Tibial nerve (tissue), 4 donors: Measurements from ENCODE around the gene DNAJB2. TPM values are rescaled to one million over a fixed set of nuclear protein-coding genes. Genes with fewer than 3 reads are reported as not detected.

Experiments used
- DNase-seq, 2 donors: peaks; one replicate each; pipeline ENCODE4 v3.0.0-alpha.2; 2019; ENCODE audit warnings: low spot score in 2 of 2
- H3K27ac ChIP-seq, 4 donors: fragments of 200-600 bp; sonication (generic) in 3 of 4; one replicate each; pipeline ENCODE4 v1.5.1; 2017 to 2019; ENCODE audit warnings: mild to moderate bottlenecking in 1 of 4
- H3K27me3 ChIP-seq, 2 donors: fragments of 200-600 bp; sonication (generic) in 1 of 2; one replicate each; pipeline versions ENCODE4 v1.5.1 to v1.6.0; 2017 to 2019
- H3K36me3 ChIP-seq, 3 donors: fragments of 200-600 bp; sonication (generic); one replicate each; pipeline ENCODE4 v1.5.1; 2018 to 2019
- H3K4me1 ChIP-seq, 4 donors: fragments of 200-600 bp; sonication (generic) in 3 of 4; one replicate each; pipeline ENCODE4 v1.5.1; 2017 to 2019
- H3K4me3 ChIP-seq, 4 donors: fragments of 200-600 bp; sonication (generic) in 3 of 4; one replicate each; pipeline ENCODE4 v1.5.1; 2017 to 2019; ENCODE audit warnings: mild to moderate bottlenecking in 1 of 4, moderate library complexity in 1 of 4
- H3K9me3 ChIP-seq, 4 donors: fragments of 200-600 bp; sonication (generic) in 3 of 4; one replicate each; pipeline ENCODE4 v1.5.1; 2017 to 2019
- CTCF ChIP-seq, 5 experiments: fragments of 200-600 bp in 3 of 5; fragments of 450-650 bp in 2 of 5; sonication (generic) in 3 of 5; IDR thresholded peaks; one replicate each; pipeline ENCODE4 v1.5.1; 2016 to 2019; ENCODE audit warnings: antibody characterized with exemption in 5 of 5, mild to moderate bottlenecking in 3 of 5, moderate library complexity in 2 of 5
- EP300 ChIP-seq, 2 donors: sonication (generic); formaldehyde crosslinking; IDR thresholded peaks; one replicate each; pipeline ENCODE4 v1.6.1; 2017; ENCODE audit warnings: antibody characterized with exemption in 2 of 2, mild to moderate bottlenecking in 1 of 2
- POLR2A ChIP-seq, 2 donors: fragments of 450-650 bp; IDR thresholded peaks; one replicate each; pipeline ENCODE4 v1.6.1; 2017; ENCODE audit warnings: antibody characterized with exemption in 2 of 2, mild to moderate bottlenecking in 2 of 2, moderate library complexity in 2 of 2
- WGBS, 2 donors: methylation state at CpG; one replicate each; pipeline ENCODE4 v1.1.5; 2018; 5-methylcytosine and 5-hydroxymethylcytosine counted together
- small RNA-seq: library from RNA; depleted of rRNA; stranded (forward); fragments of <200 nt; gene quantifications from one replicate; pipeline ENCODE3, GENCODE V24; 2016
- total RNA-seq, 4 donors: library from RNA; depleted of rRNA; stranded (reverse); fragments of >200 nt; gene quantifications; one replicate each; pipeline ENCODE4 v1.1.0, GENCODE V29; 2016

DNAJB2 gene
- total RNA-seq, 4 donors from 2014 or later = 95.7 to 106 (median 102) TPM

DNA sequence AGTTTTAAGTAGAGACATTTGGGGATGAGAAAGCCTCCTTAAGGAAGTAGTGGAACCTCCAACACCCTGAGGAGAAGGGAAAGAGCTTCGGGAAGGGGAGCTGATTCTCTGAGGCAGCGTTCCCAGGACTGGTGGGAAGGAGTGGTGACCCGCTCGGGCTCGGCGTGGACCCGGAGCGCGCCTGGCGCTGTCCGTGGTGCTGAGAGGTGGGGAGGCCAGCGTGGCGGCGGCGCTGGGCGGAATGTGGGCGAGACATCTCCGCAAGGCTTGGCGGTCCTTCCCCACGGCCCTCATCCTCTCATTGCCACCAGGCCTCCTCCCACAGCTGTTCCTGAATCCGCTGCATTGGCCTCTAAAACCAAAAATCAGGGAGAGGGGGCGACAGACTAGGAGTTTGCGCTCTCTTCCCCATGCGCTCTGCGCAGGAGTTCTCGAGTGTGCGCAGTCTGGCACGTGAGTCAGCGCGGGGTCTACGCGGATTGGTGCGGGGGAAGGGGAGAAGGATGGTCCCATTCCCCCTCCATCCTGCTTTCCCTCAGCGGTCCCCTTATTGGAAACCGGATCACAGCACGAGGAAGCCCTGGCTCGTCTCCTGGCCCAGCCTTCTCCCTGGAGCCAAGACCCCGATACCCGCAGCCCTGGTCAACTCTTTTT, 52.5 kb downstream of the DNAJB2 start:
- no peaks in the 10 kb centered on the region for H3K36me3 ChIP-seq
- peaks cover 0 to 13% (median 4%) of the 10 kb centered on the region in 4 donors for H3K9me3 ChIP-seq
- WGBS, 2 donors = 12 to 21% methylated on average over 24 to 38 of the region's 39 CpGs
- H3K27me3 ChIP-seq = peaks cover 0 to 68% of the 10 kb centered on the region in 2 donors
- no peak overlapping the region for H3K27ac ChIP-seq
- no peaks in the 10 kb centered on the region for H3K4me1 ChIP-seq
- H3K4me3 ChIP-seq = no peak overlapping the region
- no peak for DNase-seq
- TF ChIP-seq CTCF (IDR thresholded peaks at IDR 0.05) (no peak), POLR2A (IDR thresholded peaks at IDR 0.05) (no peak), EP300 (IDR thresholded peaks at IDR 0.05) (no peak)

GRCh38 chr2:219332542-219332941, 53.4 kb downstream of the DNAJB2 start, which contains the start of gene RESP18:
RESP18 (minus strand) TSS chr2:219332744.
- H3K36me3 ChIP-seq = no peaks in the 10 kb centered on the region
- peaks cover 0 to 75% of the 10 kb centered on the region in 2 donors for H3K27me3 ChIP-seq
- no peak within 1 kb of the TSS for H3K4me3 ChIP-seq
- 4 to 5% methylated on average over 18 to 24 of the region's 24 CpGs for WGBS, 2 donors
- H3K27ac ChIP-seq = no peak within 1 kb of the TSS
- no peak for DNase-seq
- peaks cover 0 to 18% (median 4%) of the 10 kb centered on the region in 4 donors for H3K9me3 ChIP-seq
- TF ChIP-seq POLR2A (IDR thresholded peaks at IDR 0.05) (no peak), EP300 (IDR thresholded peaks at IDR 0.05) (no peak), CTCF (IDR thresholded peaks at IDR 0.05) (no peak)
- H3K4me1 ChIP-seq = no peaks in the 10 kb centered on the region

- DNase-seq = no peak
- Histone ChIP-seq H3K4me1 (no peaks in the 10 kb centered on the region), H3K27me3 (peaks cover 0 to 69% of the 10 kb centered on the region in 2 donors), H3K27ac (no peak overlapping the region), H3K36me3 (no peaks in the 10 kb centered on the region), H3K9me3 (peaks cover 0 to 18% (median 4%) of the 10 kb centered on the region in 4 donors), H3K4me3 (no peak overlapping the region)
- TF ChIP-seq EP300 (IDR thresholded peaks at IDR 0.05) (no peak), CTCF (IDR thresholded peaks at IDR 0.05) (no peak), POLR2A (IDR thresholded peaks at IDR 0.05) (no peak)
- WGBS, 2 donors = 95 to 97% methylated on average over 2 of the region's 2 CpGs
Observed at GRCh38 chr2:219334076-219334475, 54.9 kb downstream of the DNAJB2 start.

DNA sequence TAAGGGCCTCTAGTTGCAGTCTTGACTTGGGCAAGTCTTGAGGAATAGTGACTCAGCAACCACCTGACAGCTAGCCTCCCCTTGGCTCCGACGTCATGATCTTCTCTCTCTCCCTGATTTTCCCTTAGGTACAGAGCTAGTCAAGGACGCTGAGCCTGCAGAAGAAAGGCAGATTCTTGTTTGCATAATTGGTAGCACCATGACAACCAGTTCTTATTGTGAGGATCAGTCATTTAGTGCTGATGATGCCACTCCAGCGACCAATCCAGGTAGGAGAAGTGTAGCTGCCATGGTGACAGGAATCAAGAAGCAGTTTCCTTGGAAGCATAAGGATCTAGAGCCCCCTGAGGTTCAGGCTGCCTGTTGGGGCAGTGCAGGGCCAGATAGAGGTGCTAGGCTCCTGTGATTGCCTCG, 56.2 kb downstream of the DNAJB2 start:
- Histone ChIP-seq H3K9me3 (peaks cover 0 to 18% (median 4%) of the 10 kb centered on the region in 4 donors), H3K27ac (no peak overlapping the region), H3K27me3 (peaks cover 0 to 56% of the 10 kb centered on the region in 2 donors), H3K4me1 (no peaks in the 10 kb centered on the region), H3K36me3 (no peaks in the 10 kb centered on the region), H3K4me3 (no peak overlapping the region)
- no peak for DNase-seq
- no peak for TF ChIP-seq CTCF (IDR thresholded peaks at IDR 0.05)
- no peak for TF ChIP-seq EP300 (IDR thresholded peaks at IDR 0.05)
- no peak for TF ChIP-seq POLR2A (IDR thresholded peaks at IDR 0.05)
- 40 to 42% methylated on average over 5 of the region's 5 CpGs for WGBS, 2 donors

Small RNA genes within 50 kb of the gene (small RNA-seq; reads per million reads assigned to genes)
- gene MIR153-1 = not detected

Other genes with a start within 250 kb of the DNAJB2 start
- gene CFAP65, start 237.8 kb upstream of the DNAJB2 start, total RNA-seq = not detected
- gene IHH, start 218.4 kb upstream of the DNAJB2 start, total RNA-seq = under 1 TPM in 1 of 4 donors, not detected in 3; 0.63 TPM
- 10 to 100 TPM; 12.9 to 27.4 (median 17.6) TPM for gene NHEJ1, start 118.6 kb upstream of the DNAJB2 start, total RNA-seq
- gene SLC23A3, start 109.3 kb upstream of the DNAJB2 start, total RNA-seq = under 1 TPM in 3 of 4 donors, not detected in 1; 0.21 to 0.98 (median 0.30) TPM
- 10 to 100 TPM; 38.8 to 51.3 (median 49.4) TPM for gene CNPPD1, start 102.4 kb upstream of the DNAJB2 start, total RNA-seq
- gene RETREG2, start 101.1 kb upstream of the DNAJB2 start, total RNA-seq = 10 to 100 TPM; 45.8 to 59.4 (median 54.3) TPM
- 10 to 100 TPM; 30.3 to 58.8 (median 50.5) TPM for gene ZFAND2B, start 72.6 kb upstream of the DNAJB2 start, total RNA-seq
- gene ABCB6, start 60.4 kb upstream of the DNAJB2 start, total RNA-seq = 10 to 100 TPM; 22.7 to 43.2 (median 36.1) TPM
- gene ATG9A, start 49.7 kb upstream of the DNAJB2 start, total RNA-seq = 10 to 100 TPM; 23.4 to 40.0 (median 30.5) TPM
- gene ANKZF1, start 49.6 kb upstream of the DNAJB2 start, total RNA-seq = 100 to 1,000 TPM in 2 of 4 donors, 10 to 100 TPM in 2; 84.5 to 106 (median 97.6) TPM
- gene GLB1L, start 33.9 kb upstream of the DNAJB2 start, total RNA-seq = 10 to 100 TPM in 2 of 4 donors, 1 to 10 TPM in 2; 6.7 to 13.1 (median 9.6) TPM
- gene STK16, start 33.9 kb upstream of the DNAJB2 start, total RNA-seq = 10 to 100 TPM in 3 of 4 donors, 1 to 10 TPM in 1; 9.6 to 17.7 (median 15.3) TPM
- not detected for gene TUBA4B, start 26.1 kb upstream of the DNAJB2 start, total RNA-seq
- 10 to 100 TPM in 1 of 4 donors, 1 to 10 TPM in 3; 8.0 to 24.6 (median 9.4) TPM for gene TUBA4A, start 25.4 kb upstream of the DNAJB2 start, total RNA-seq
- not detected for gene PTPRN, start 30.0 kb downstream of the DNAJB2 start, total RNA-seq
- gene RESP18, start 53.4 kb downstream of the DNAJB2 start, total RNA-seq = not detected
- gene DNPEP, start 108.5 kb downstream of the DNAJB2 start, total RNA-seq = 10 to 100 TPM; 35.2 to 88.1 (median 52.6) TPM
- 10 to 100 TPM; 20.7 to 50.4 (median 25.0) TPM for gene DES, start 139.0 kb downstream of the DNAJB2 start, total RNA-seq
- gene SPEG, start 155.5 kb downstream of the DNAJB2 start, total RNA-seq = 10 to 100 TPM in 1 of 4 donors, 1 to 10 TPM in 3; 6.7 to 10.2 (median 8.1) TPM
- 10 to 100 TPM; 18.8 to 29.7 (median 27.8) TPM for gene GMPPA, start 219.5 kb downstream of the DNAJB2 start, total RNA-seq
- 1 to 10 TPM in 1 of 4 donors, under 1 TPM in 1, not detected in 2; 0.42 to 3.0 TPM for gene ASIC4, start 235.1 kb downstream of the DNAJB2 start, total RNA-seq